Subcutaneous adipose tissue (tissue), 4 donors: ENCODE data around the gene ACKR3. TPM values are rescaled to one million over a fixed set of nuclear protein-coding genes. Genes with fewer than 3 reads are reported as not detected.

Experiments
- total RNA-seq, 4 donors: library from RNA; depleted of rRNA; stranded (reverse); fragments of >200 nt; gene quantifications; one replicate each; pipeline ENCODE4 v1.1.0, GENCODE V29; 2016
- TF ChIP-seq, protein P1 (sequence below): fragments of 450-650 bp; IDR thresholded peaks from one replicate; pipeline ENCODE4 v1.5.1; 2016; ENCODE audit warnings: low read depth, mild to moderate bottlenecking, control low read depth, antibody characterized with exemption, moderate library complexity

The ACKR3 gene
- total RNA-seq, 4 donors from 2014 or later: 26.3 to 84.9 (median 38.6) TPM

DNA sequence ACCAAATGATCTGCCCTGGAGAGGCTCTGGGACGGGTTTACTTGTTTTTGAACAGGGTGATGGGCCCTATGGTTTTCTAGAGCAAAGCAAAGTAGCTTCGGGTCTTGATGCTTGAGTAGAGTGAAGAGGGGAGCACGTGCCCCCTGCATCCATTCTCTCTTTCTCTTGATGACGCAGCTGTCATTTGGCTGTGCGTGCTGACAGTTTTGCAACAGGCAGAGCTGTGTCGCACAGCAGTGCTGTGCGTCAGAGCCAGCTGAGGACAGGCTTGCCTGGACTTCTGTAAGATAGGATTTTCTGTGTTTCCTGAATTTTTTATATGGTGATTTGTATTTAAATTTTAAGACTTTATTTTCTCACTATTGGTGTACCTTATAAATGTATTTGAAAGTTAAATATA is 11.9 kb downstream of the ACKR3 start:
- TF ChIP-seq, protein P1, sequence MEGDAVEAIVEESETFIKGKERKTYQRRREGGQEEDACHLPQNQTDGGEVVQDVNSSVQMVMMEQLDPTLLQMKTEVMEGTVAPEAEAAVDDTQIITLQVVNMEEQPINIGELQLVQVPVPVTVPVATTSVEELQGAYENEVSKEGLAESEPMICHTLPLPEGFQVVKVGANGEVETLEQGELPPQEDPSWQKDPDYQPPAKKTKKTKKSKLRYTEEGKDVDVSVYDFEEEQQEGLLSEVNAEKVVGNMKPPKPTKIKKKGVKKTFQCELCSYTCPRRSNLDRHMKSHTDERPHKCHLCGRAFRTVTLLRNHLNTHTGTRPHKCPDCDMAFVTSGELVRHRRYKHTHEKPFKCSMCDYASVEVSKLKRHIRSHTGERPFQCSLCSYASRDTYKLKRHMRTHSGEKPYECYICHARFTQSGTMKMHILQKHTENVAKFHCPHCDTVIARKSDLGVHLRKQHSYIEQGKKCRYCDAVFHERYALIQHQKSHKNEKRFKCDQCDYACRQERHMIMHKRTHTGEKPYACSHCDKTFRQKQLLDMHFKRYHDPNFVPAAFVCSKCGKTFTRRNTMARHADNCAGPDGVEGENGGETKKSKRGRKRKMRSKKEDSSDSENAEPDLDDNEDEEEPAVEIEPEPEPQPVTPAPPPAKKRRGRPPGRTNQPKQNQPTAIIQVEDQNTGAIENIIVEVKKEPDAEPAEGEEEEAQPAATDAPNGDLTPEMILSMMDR: no peak

DNA sequence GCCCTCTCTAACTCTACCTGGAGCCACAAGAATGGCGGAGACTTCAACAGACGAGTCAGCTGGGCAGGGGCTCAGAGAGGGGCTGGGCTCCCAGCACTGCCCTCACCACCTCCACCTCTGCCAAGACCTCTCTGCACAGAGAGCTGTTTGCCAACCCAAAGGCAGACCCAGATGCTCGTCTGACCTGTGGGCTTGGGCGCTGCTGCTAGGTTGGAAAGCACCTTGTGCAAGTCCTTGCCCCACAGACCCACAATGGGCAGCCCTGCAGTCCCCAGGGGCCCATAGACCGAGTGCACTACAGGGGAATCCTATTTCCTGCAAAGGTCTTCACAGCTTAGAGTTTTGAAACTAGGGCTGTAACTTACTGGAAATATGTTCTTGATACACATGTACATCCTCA is 13.3 kb downstream of the ACKR3 start:
- TF ChIP-seq, protein P1: no peak

DNA sequence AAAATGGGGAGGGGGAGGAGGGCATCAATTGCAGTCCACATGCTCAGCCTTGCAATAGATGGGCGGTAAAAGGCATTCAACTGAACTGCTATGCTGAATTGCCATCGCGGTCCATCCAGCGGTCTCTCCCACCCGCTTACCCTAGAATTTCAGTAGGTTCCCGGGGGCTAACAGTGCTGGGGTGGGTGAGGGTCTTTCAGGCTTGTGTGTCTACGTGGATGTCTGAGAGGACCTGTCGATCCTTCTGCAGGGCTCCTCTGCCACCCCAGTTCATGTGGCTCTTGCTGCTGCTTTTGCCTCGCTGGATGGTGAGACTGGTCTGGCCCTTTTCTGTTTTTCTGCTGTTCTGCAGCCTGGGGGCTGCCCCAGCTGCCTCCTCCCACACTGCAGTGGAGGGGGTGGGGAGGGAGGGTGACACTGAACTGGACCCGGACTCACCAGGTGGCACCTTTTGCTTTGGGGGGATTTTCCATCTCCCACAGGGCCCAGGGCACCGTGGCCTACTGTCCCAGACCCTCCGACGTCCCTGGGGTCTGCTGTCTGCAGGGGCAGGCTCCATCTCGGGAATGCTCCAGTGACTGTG is 14.1 kb downstream of the ACKR3 start:
- TF ChIP-seq, protein P1: no peak

DNA sequence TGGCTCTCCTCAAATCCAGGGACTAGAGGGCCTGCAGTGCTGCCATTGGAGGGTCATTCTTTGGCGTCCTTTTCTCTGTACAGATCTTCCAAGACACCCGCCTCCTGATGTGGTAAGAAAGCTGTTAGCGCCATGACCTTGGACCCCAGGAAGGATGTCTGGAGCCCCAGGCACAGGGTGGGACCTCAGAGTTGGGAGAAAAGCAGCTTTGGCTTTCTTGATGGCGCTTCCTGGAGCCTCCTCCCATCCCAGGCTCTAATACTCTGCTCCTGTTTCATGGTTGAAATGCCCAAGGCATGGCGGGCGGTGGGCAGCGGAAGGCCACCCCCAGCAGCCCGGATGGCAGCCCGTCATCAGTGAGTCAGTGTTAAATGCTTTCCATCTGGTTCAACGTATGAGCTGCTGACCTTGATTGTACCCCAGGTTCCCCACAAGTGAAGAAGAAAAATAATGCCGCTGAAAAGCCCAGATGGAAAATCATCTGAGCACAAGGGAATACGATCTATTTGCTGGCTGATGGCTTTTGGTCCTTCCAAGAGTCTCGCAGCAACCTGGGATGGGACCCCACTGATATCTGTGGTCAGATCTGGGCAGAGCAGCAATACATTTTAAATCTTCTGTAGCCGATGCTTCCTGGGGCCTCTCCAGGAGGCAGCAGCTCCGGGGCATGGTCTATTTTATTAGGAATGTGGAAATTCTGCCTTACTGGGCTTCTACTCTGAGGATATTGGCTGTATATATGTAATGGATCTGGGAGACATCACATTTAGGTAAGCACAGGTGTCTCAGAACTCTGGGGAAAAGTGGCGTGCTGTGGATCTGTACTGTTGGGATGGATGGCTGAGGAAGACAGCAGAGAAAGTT is 15.1 kb downstream of the ACKR3 start:
- TF ChIP-seq, protein P1: no peak

DNA sequence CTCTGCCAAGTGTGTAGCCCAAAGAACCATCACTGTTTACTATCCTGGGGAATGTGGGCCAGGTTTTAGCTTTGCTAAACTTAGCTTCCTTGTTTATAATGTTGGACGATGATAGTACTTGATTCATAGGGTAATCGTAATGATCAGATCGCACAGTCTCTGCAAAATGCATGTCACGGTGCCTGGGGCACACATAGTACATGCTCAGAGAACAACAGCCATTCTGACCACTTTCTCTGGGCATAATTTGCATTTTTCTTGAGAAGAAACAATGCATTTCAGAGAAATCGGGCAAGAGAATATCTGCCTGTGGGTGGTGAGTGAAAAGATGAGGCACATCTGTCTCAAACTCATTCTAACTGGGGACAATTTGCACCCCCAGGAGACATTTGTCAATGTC is 16.3 kb downstream of the ACKR3 start:
- TF ChIP-seq, protein P1: no peak

DNA sequence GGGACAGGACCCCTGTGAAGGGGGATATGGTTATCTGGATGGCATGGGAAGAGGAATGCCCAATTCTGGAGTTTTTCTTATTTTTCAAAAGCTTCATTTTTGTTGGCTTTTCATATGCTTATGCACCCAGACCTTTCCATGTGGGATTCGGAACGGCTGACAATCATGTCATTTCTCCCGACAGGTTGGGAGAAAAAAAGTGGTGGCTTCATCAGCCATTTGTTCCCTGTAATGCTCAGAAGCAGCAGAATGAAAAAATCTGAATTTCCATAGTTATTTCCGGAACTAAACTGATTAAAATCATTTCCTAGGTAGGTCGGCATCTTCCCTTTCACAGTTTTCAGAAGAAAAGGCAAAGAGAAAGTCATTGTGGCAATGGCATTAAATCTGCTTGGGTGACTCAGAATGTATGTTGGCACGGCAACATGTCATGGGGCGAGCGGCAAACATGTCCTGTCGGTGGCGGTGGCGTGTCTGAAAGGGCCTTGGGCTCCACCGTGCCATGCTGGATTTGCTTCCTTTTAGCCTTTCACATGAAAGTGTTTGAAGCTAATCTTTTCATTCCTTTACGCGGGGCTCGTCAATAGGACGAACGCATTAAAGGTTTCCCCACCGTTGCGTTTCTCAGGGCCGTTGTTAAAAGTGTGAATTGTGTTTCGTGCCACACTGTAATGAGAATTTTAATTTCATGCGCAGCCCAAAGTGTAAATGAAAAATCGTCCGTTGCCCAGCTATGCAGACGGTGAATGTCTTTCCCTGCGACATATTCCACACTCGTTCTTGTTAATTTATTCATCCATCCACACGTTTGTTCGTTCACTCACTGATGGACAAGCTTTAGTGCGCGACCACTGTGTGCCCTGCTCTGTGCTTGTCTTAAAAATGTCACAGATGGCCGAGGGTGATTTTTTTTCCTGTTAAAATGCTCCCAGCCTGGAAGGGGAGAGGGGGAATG is 18.5 kb downstream of the ACKR3 start:
- TF ChIP-seq, protein P1: no peak
